Endothelial cell of umbilical vein (primary cell): ENCODE measurements around the gene KIF20A. TPM values are rescaled to one million over a fixed set of nuclear protein-coding genes. Genes with fewer than 3 reads are reported as not detected.

Experiments used
- BruUV-seq: library from RNA; stranded (reverse); fragments of 400-500 nt; replicated peaks from 2 replicates; lab custom pipeline; 2021; lab: Mats Ljungman, UMichigan
- CTCF ChIA-PET: fragments of 300-600, 350-600 bp; sonication (Branson Sonifier 250); formaldehyde crosslinking; loops from one replicate; lab custom pipeline; 2021; ENCODE audit warnings: antibody characterized with exemption, inconsistent platforms; lab: Charles Lee
- POLR2A ChIA-PET: fragments of 300-600, 350-600 bp; sonication (Branson Sonifier 250); formaldehyde crosslinking; loops from one replicate; lab custom pipeline; 2021; ENCODE audit warnings: antibody characterized with exemption, inconsistent platforms; lab: Charles Lee
- DNase-seq: peaks from one replicate; pipeline ENCODE4 v3.0.0-alpha.2; 2011; ENCODE audit warnings: low read depth, low spot score
- FAIRE-seq: peaks from 2 replicates; lab custom pipeline; 2011; peaks lifted over from hg19 to GRCh38; lab: Jason Lieb, UNC
- H2AFZ ChIP-seq: 2 replicates; pipeline ENCODE4 v1.6.0; 2012; ENCODE audit warnings: low read depth, low read length, control low read depth, inconsistent platforms
- H3K27ac ChIP-seq: 2 replicates; pipeline ENCODE4 v1.5.1; 2011; ENCODE audit warnings: low read depth, mild to moderate bottlenecking, control low read depth, low read length, moderate library complexity; ENCODE audit not compliant: insufficient read depth
- H3K27me3 ChIP-seq, 2 experiments: 2 replicates each; pipeline versions ENCODE4 v1.6.0 to v1.6.1; 2011; ENCODE audit warnings: low read length in 2 of 2, mixed read lengths in 1 of 2; ENCODE audit not compliant: control insufficient read depth in 2 of 2, insufficient read depth in 2 of 2
- H3K36me3 ChIP-seq, 2 experiments: 2 replicates in 1 of 2; 3 replicates in 1 of 2; pipeline ENCODE4 v1.5.1; 2011; ENCODE audit warnings: low read length in 2 of 2, mild to moderate bottlenecking in 1 of 2, moderate library complexity in 1 of 2; ENCODE audit not compliant: control insufficient read depth in 2 of 2, insufficient read depth in 2 of 2; ENCODE audit errors: extremely low read depth in 1 of 2
- H3K4me1 ChIP-seq: 3 replicates; pipeline ENCODE4 v1.5.1; 2011; ENCODE audit warnings: mild to moderate bottlenecking, low read length; ENCODE audit not compliant: control insufficient read depth, insufficient read depth; ENCODE audit errors: extremely low read depth
- H3K4me2 ChIP-seq: 2 replicates; pipeline ENCODE4 v1.6.1; 2011; ENCODE audit warnings: low read length, control low read depth, mixed read lengths; ENCODE audit not compliant: insufficient read depth
- H3K4me3 ChIP-seq, 3 experiments: fragments of 200-600 bp in 1 of 3; sonication (generic), shearing (Covaris generic) in 1 of 3; replicated peaks in 1 of 3; 2 replicates each; pipeline ENCODE4 v1.5.1; 2011 to 2016; ENCODE audit warnings: control low read depth in 3 of 3, low read length in 3 of 3, mild to moderate bottlenecking in 2 of 3, inconsistent platforms in 1 of 3, low read depth in 1 of 3, moderate library complexity in 1 of 3; ENCODE audit not compliant: insufficient read depth in 1 of 3
- H3K79me2 ChIP-seq: 2 replicates; pipeline ENCODE4 v1.6.0; 2012; ENCODE audit warnings: low read length, inconsistent platforms; ENCODE audit not compliant: control insufficient read depth, insufficient read depth
- H3K9ac ChIP-seq: replicated peaks from 2 replicates; pipeline ENCODE3; 2011; ENCODE audit warnings: low read length, control low read depth; ENCODE audit not compliant: insufficient read depth; ENCODE audit errors: extremely low read depth
- H3K9me1 ChIP-seq: replicated peaks from 3 replicates; pipeline ENCODE4 v1.6.0; 2011; ENCODE audit warnings: mild to moderate bottlenecking, low read length; ENCODE audit not compliant: control insufficient read depth, insufficient read depth; ENCODE audit errors: extremely low read depth
- H3K9me3 ChIP-seq: replicated peaks from 2 replicates; pipeline ENCODE4 v1.5.1; 2012; ENCODE audit warnings: low read length, inconsistent platforms; ENCODE audit not compliant: control insufficient read depth, insufficient read depth
- H4K20me1 ChIP-seq: replicated peaks from 2 replicates; pipeline ENCODE3; 2011; ENCODE audit warnings: mild to moderate bottlenecking, low read length; ENCODE audit not compliant: control insufficient read depth, insufficient read depth; ENCODE audit errors: extremely low read depth
- FOS ChIP-seq: IDR thresholded peaks from 2 replicates; pipeline ENCODE4 v1.6.1; 2011; ENCODE audit warnings: mild to moderate bottlenecking, low read length, moderate library complexity, borderline replicate concordance; ENCODE audit not compliant: insufficient read depth
- GATA2 ChIP-seq: IDR thresholded peaks from 2 replicates; pipeline ENCODE4 v1.7.0; 2011; ENCODE audit warnings: low read depth, mild to moderate bottlenecking, moderate library complexity, mixed read lengths, low read length; ENCODE audit not compliant: insufficient read length, insufficient read depth
- JUN ChIP-seq: IDR thresholded peaks from 2 replicates; pipeline ENCODE4 v1.6.1; 2011; ENCODE audit warnings: borderline replicate concordance, low read depth; ENCODE audit not compliant: insufficient read length, insufficient read depth
- MYC ChIP-seq: IDR thresholded peaks from one replicate; pipeline ENCODE4 v1.6.1; 2011; ENCODE audit warnings: mild to moderate bottlenecking, low read depth, low read length
- POLR2A ChIP-seq: IDR thresholded peaks from 2 replicates; pipeline ENCODE4 v1.6.1; 2012; ENCODE audit warnings: low read depth, mild to moderate bottlenecking, control low read depth, low read length
- POLR2AphosphoS5 ChIP-seq: IDR thresholded peaks from 2 replicates; pipeline ENCODE4 v1.6.1; 2012; ENCODE audit warnings: low read depth, mild to moderate bottlenecking, control low read depth, low read length, moderate library complexity; ENCODE audit not compliant: insufficient read depth
- dilution Hi-C: fragments of 300-500 bp; cut with MboI; formaldehyde crosslinking; loops from one replicate; pipeline ENCODE4 v1.15.0; 2019; ENCODE audit warnings: low sequenced_read_pairs; ENCODE audit not compliant: extremely low pct_ligation_motif_present
- intact Hi-C: fragments of 100-400 bp; cut with micrococcal nuclease; formaldehyde crosslinking; loops from one replicate; pipeline ENCODE4 v1.10.0; 2022
- polyA plus RNA-seq, 4 experiments: library from polyadenylated mRNA; depleted of rRNA in 3 of 4; stranded (reverse) in 3 of 4; unstranded in 1 of 4; fragments of >200 nt; gene quantifications; 2 replicates each; pipeline versions ENCODE4 v1.2.1 to v1.2.3, GENCODE V29; 2011 to 2012; ENCODE audit warnings: missing spikeins in 1 of 4
- total RNA-seq: library from RNA; stranded (reverse); gene quantifications from 2 replicates; pipeline ENCODE4 v1.2.3, GENCODE V29; 2021
- TF ChIP-seq, protein P1 (sequence below): IDR thresholded peaks from 2 replicates; pipeline ENCODE4 v1.6.1; 2011; ENCODE audit not compliant: insufficient read depth, insufficient read length
- TF ChIP-seq, protein P2 (sequence below), 2 donors: IDR thresholded peaks; 1 replicate in 1 of 2; 2 replicates in 1 of 2; pipeline ENCODE4 v1.5.1; 2011; ENCODE audit warnings: low read length in 2 of 2, mild to moderate bottlenecking in 2 of 2, moderate library complexity in 2 of 2, control low read depth in 1 of 2, inconsistent platforms in 1 of 2, low read depth in 1 of 2; ENCODE audit not compliant: insufficient read depth in 1 of 2; ENCODE audit errors: extremely low read depth in 1 of 2

The KIF20A gene
- total and polyA plus RNA-seq, 2 donors (not counting 3 experiments of a cell fraction or from before 2014, with no cell fraction given): 38.7 to 78.1 TPM

DNA sequence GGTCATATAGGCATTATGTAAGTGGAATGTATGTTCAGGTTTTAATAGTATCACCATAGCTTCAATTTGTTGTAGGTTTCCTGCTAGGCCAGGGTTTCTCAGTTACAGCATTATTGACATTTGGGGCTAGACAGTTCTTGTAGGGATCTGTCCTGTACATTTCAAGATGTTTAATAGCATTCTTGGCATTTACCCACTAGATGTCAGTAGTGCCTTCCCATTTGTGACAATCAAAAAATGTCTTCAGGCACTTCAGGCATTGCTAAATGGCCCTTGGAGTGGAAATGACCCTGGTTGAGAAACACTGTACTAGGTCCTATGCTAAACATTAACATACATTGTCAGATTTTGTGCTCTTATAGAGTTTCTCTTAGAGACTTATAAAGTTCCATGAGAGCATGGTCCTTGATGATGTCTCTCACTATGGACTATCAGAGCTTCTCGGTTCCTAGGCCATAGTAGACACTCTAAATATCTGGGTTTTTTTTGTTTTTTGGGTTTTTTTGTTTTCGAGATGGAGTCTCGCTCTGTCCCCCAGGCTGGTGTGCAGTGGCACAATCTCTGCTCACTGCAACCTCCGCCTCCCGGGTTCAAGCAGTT, 1.4 kb downstream of the KIF20A start:
- POLR2A ChIA-PET: no interaction called here
- no peaks in the 10 kb centered on the region for H3K9me1 ChIP-seq
- dilution Hi-C loops (no loop called here), intact Hi-C loops (loop anchor here (1.0 kb wide), 3 partner anchors 103 to 323 kb away; no protein-coding TSS in a partner anchor)
- H4K20me1 ChIP-seq: no peaks in the 10 kb centered on the region
- peaks cover 22% of the 10 kb centered on the region for H3K4me1 ChIP-seq
- DNase-seq (peak; percentile 76), FAIRE-seq (peak; percentile 78)
- BruUV-seq: no TSS peak
- no peaks in the 10 kb centered on the region for H3K27me3 ChIP-seq
- H3K9me3 ChIP-seq: no peaks in the 10 kb centered on the region
- H3K4me2 ChIP-seq: peak overlapping the region; percentile 64
- no peak overlapping the region for H2AFZ ChIP-seq
- H3K4me3 ChIP-seq: peak overlapping the region in 2 of 3 experiments; percentile 61 to 95
- TF ChIP-seq, protein P1, sequence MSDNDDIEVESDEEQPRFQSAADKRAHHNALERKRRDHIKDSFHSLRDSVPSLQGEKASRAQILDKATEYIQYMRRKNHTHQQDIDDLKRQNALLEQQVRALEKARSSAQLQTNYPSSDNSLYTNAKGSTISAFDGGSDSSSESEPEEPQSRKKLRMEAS: no peak
- no peak for TF ChIP-seq JUN
- TF ChIP-seq, protein P2, sequence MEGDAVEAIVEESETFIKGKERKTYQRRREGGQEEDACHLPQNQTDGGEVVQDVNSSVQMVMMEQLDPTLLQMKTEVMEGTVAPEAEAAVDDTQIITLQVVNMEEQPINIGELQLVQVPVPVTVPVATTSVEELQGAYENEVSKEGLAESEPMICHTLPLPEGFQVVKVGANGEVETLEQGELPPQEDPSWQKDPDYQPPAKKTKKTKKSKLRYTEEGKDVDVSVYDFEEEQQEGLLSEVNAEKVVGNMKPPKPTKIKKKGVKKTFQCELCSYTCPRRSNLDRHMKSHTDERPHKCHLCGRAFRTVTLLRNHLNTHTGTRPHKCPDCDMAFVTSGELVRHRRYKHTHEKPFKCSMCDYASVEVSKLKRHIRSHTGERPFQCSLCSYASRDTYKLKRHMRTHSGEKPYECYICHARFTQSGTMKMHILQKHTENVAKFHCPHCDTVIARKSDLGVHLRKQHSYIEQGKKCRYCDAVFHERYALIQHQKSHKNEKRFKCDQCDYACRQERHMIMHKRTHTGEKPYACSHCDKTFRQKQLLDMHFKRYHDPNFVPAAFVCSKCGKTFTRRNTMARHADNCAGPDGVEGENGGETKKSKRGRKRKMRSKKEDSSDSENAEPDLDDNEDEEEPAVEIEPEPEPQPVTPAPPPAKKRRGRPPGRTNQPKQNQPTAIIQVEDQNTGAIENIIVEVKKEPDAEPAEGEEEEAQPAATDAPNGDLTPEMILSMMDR (IDR thresholded peaks at IDR 0.05; ENCODE audit: extremely low read depth in 1 of 2, insufficient read depth in 1 of 2, low read depth in 1 of 2, low read length in 2 of 2): peak; percentile 36 to 45
- no peak for TF ChIP-seq FOS
- no peak for TF ChIP-seq POLR2AphosphoS5
- no peak for TF ChIP-seq GATA2
- no peak for TF ChIP-seq MYC
- no peak for TF ChIP-seq POLR2A
- H3K36me3 ChIP-seq: peaks cover 15 to 26% of the 10 kb centered on the region in 2 experiments
- peaks cover 43% of the 10 kb centered on the region for H3K79me2 ChIP-seq
- no peak overlapping the region for H3K27ac ChIP-seq
- CTCF ChIA-PET: interaction anchor here (1.0 to 1.7 kb wide), 7 partner anchors 12 to 368 kb away, joined by 3 to 16 read pairs (median 4); no protein-coding TSS in a partner anchor
- peak overlapping the region; percentile 54 for H3K9ac ChIP-seq
